ENCODE results near the gene VHLL.
"Not testable (repeated sequence)": the region's sequence is repeated elsewhere in the genome, so short reads cannot be mapped to it uniquely, and the experiment has no call there.

VHLL gene

GRCh38 chr1:156298852-156299357 lies at the start of gene VHLL:
TSS of gene VHLL (minus strand) at chr1:156299307. CDS start at chr1:156299189, 118 bp downstream.
- H3K4me3 ChIP-seq (ENCODE audit: low read depth, low read length), result no peak within 1 kb of the TSS
- TF ChIP-seq CTCF (IDR thresholded peaks at IDR 0.05; ENCODE audit: control insufficient read depth, extremely low read depth, insufficient read depth), result no peak
- no peak for DNase-seq (ENCODE audit: low read depth)

- no peak for TF ChIP-seq CTCF (IDR thresholded peaks at IDR 0.05; ENCODE audit: control insufficient read depth, extremely low read depth, insufficient read depth)
- DNase-seq (ENCODE audit: low read depth), result no peak
- H3K4me3 ChIP-seq (ENCODE audit: low read depth, low read length), result no peak overlapping the region
These were observed 48.2 kb upstream of the VHLL start for GRCh38 chr1:156347331-156347730.

- TF ChIP-seq CTCF (IDR thresholded peaks at IDR 0.05; ENCODE audit: control insufficient read depth, extremely low read depth, insufficient read depth), result no peak
- no peak for DNase-seq (ENCODE audit: low read depth)
- no peak overlapping the region for H3K4me3 ChIP-seq (ENCODE audit: low read depth, low read length)
These were observed 47.5 kb upstream of the VHLL start for GRCh38 chr1:156346636-156347035.

- DNase-seq (ENCODE audit: low read depth); H3K4me3 ChIP-seq (ENCODE audit: low read depth, low read length): not testable (repeated sequence)
These were observed 46.9 kb upstream of the VHLL start for GRCh38 chr1:156346035-156346434.

GRCh38 chr1:156344409-156344808 lies 45.3 kb upstream of the VHLL start:
- DNase-seq (ENCODE audit: low read depth), result no peak
- TF ChIP-seq CTCF (IDR thresholded peaks at IDR 0.05; ENCODE audit: control insufficient read depth, extremely low read depth, insufficient read depth), result no peak
- no peak overlapping the region for H3K4me3 ChIP-seq (ENCODE audit: low read depth, low read length)

GRCh38 chr1:156342166-156342955 lies 43.3 kb upstream of the VHLL start:
- no peak overlapping the region for H3K4me3 ChIP-seq (ENCODE audit: low read depth, low read length)
- DNase-seq (ENCODE audit: low read depth), result no peak
- no peak for TF ChIP-seq CTCF (IDR thresholded peaks at IDR 0.05; ENCODE audit: control insufficient read depth, extremely low read depth, insufficient read depth)

GRCh38 chr1:156338180-156338976 lies 39.3 kb upstream of the VHLL start, which contains the start of the genes CCT3 and TSACC:
TSS of gene CCT3 (minus strand) at chr1:156338292. CDS start at chr1:156338184, 108 bp downstream.
TSS of gene TSACC (plus strand) at chr1:156338526. CDS start at chr1:156339758, 1,232 bp downstream.
- H3K4me3 ChIP-seq (ENCODE audit: low read depth, low read length), result peak within 1 kb of the TSS; percentile 94
- TF ChIP-seq CTCF (IDR thresholded peaks at IDR 0.05; ENCODE audit: control insufficient read depth, extremely low read depth, insufficient read depth), result no peak
- peak; percentile 100 for DNase-seq (ENCODE audit: low read depth)
